GM12864 (cell line): ENCODE results near the gene RUNX2.
"Not testable (repeated sequence)": the region's sequence is repeated elsewhere in the genome, so short reads cannot be mapped to it uniquely, and the experiment has no call there.

ENCODE experiments used
- DNase-seq: peaks from one replicate; pipeline ENCODE4 v3.0.0-alpha.2; 2011; ENCODE audit warnings: low read depth
- H3K4me3 ChIP-seq: 2 replicates; pipeline ENCODE4 v1.5.1; 2011; ENCODE audit warnings: mild to moderate bottlenecking, low read depth, low read length, control low read depth
- TF ChIP-seq, protein P1 (sequence below): IDR thresholded peaks from 2 replicates; pipeline ENCODE4 v1.5.1; 2011; ENCODE audit warnings: low read depth, mild to moderate bottlenecking, moderate library complexity, low read length, control low read depth, inconsistent platforms; ENCODE audit errors: missing control alignments

The RUNX2 gene

DNA sequence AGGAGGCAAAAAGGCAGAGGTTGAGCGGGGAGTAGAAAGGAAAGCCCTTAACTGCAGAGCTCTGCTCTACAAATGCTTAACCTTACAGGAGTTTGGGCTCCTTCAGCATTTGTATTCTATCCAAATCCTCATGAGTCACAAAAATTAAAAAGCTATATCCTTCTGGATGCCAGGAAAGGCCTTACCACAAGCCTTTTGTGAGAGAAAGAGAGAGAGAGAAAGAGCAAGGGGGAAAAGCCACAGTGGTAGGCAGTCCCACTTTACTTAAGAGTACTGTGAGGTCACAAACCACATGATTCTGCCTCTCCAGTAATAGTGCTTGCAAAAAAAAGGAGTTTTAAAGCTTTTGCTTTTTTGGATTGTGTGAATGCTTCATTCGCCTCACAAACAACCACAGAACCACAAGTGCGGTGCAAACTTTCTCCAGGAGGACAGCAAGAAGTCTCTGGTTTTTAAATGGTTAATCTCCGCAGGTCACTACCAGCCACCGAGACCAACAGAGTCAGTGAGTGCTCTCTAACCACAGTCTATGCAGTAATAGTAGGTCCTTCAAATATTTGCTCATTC lies at the start of gene RUNX2:
Gene RUNX2, plus strand, starts transcription at position 375 of the 567 bp plus-strand sequence. CDS start 397 bp downstream, outside the sequence.
- no peak within 1 kb of the TSS for H3K4me3 ChIP-seq
- DNase-seq, result no peak
- TF ChIP-seq, protein P1, sequence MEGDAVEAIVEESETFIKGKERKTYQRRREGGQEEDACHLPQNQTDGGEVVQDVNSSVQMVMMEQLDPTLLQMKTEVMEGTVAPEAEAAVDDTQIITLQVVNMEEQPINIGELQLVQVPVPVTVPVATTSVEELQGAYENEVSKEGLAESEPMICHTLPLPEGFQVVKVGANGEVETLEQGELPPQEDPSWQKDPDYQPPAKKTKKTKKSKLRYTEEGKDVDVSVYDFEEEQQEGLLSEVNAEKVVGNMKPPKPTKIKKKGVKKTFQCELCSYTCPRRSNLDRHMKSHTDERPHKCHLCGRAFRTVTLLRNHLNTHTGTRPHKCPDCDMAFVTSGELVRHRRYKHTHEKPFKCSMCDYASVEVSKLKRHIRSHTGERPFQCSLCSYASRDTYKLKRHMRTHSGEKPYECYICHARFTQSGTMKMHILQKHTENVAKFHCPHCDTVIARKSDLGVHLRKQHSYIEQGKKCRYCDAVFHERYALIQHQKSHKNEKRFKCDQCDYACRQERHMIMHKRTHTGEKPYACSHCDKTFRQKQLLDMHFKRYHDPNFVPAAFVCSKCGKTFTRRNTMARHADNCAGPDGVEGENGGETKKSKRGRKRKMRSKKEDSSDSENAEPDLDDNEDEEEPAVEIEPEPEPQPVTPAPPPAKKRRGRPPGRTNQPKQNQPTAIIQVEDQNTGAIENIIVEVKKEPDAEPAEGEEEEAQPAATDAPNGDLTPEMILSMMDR, result no peak

DNA sequence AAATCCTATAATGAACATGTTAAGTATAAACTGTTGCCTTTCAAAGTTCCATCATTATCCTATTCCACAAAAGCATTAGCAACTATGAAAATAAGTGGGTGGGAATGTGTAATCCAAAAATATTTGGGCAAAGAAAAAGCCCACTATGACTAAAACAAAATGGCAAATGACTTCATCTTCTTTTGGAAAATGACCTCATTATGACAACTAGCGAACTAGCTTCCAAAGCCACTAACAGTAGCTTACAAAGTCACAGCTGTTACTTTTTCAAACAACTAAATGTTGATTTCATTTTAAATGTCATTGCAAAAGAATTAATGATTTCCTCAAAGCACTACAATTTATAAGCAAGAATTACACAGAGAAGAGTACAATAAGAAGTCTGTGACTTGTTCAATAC lies 49.8 kb upstream of the RUNX2 start:
- H3K4me3 ChIP-seq, result no peak overlapping the region
- TF ChIP-seq, protein P1, result no peak
- DNase-seq, result no peak

DNA sequence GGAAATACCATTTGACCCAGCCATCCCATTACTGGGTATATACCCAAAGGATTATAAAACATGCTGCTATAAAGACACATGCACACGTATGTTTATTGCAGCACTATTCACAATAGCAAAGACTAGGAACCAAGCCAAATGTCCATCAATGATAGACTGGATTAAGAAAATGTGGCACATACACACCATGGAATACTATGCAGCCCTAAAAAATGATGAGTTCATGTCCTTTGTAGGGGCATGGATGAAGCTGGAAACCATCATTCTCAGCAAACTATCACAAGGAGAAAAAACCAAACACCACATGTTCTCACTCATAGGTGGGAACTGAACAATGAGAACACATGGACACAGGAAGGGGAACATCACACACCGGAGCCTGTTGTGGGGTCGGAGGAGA lies 41.4 kb upstream of the RUNX2 start:
- H3K4me3 ChIP-seq, DNase-seq: not testable (repeated sequence)

DNA sequence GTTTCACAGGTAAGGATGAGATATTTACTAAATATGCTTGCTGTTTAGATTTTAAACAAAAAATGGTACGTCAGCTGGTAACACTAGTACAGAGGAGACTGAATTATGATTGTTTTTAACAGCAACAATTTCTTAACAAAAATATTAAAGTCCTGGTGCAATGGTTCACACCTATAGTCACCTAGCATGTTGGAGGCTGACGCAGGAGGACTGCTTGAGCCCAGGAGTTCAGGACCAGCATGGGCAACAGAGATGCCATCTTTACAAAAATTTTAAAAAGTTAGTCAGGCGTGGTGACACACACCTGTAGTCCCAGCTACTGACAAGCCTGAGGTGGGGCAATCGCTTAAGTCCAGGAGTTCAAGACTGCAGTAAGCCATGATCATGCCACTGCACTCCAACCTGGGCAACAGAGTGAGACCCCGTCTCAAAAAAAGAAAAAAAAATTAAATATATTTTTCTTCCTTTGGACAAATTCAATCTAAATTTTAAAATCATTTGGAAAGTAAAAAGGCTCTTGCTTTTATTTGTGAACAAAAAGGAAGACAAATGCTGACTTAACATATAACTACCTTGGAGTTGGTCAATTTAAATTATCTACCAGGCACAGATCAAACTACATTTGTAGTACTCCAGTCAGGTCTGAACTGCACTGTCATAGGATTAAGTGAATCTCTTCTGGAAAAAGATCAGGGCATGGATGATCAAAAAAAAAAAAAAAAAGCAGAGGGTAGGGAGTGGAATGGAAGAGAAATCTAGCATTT lies 38.2 kb upstream of the RUNX2 start:
- TF ChIP-seq, protein P1, result no peak
- no peak for DNase-seq
- H3K4me3 ChIP-seq, result no peak overlapping the region

DNA sequence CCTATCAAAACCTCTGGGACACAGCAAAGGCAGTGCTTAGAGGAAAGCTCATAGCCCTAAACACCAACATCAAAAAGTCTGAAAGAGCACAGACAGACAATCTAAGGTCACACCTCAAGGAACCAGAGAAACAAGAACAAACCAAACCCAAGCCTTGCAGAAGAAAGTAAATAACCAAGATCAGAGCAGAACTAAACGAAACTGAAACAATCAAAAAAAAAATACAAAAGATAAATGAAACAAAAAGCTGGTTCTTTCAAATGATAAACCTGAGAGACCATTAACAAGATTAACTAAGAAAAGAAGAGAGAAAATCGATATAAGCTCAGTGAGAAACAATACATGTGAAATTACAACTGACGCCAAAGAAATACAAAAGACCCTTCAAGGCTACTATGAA lies 34.8 kb upstream of the RUNX2 start:
- TF ChIP-seq, protein P1, result no peak
- DNase-seq, result no peak
- H3K4me3 ChIP-seq, result no peak overlapping the region

DNA sequence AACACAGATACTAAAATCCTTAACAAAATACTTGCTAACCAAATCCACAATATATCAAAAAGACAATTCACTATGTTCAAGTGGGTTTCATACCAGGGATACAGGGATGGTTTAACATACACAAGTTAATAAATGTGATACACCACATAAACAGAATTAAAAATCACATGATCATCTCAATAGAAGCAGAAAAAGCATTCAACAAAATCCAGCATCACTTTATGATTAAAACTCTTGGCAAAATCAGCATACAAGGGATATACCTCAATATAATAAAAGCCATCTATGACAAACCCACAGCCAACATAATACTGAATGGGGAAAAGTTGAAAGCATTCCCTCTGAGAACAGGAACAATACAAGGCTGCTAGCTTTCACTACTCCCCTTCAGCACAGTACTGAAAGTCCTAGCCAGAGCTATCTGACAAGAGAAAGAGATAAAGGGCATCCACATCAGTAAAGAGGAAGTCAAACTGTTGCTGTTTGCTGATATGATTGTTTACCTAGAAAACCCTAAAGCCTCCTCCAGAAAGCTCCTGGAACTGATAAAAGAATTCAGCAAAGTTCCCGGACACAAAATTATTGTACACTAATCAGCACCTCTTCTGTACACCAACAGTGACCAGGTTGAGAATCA lies 33.9 kb upstream of the RUNX2 start:
- H3K4me3 ChIP-seq, DNase-seq: not testable (repeated sequence)

DNA sequence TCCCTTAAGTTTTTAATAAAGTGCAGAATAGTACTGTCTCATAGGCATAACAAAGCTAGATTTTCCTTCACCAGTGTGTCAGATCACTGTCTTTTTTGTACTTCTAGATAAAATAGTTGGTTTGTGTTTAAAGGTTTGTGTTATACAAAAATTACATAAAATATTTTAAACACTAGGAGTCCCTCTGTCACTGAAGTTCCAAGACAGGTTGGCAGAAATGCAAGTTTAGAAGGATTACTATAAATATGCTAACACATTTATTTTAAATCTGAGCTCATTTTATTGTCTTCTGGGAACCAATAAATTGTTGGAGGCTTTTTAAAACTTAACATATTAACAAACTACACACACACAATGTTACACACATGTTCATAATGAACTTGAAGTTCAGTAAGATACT lies 30.8 kb upstream of the RUNX2 start:
- H3K4me3 ChIP-seq, result no peak overlapping the region
- DNase-seq, result no peak
- TF ChIP-seq, protein P1, result no peak
